Right ventricle myocardium superior (tissue), 1 donor: ENCODE data around the gene DSC3. TPM values are rescaled to one million over a fixed set of nuclear protein-coding genes. Genes with fewer than 3 reads are reported as not detected.

Experiments
- total RNA-seq: library from RNA; stranded (reverse); fragmentation: NEBNext Ultra II Directional; extraction: Animal tissue kit (Norgen Biotek cat#: 25700); gene quantifications from one replicate; pipeline ENCODE4 v1.2.1, GENCODE V29; 2021
- donor health status: DM: no; HTN: yes; CAD: no; lungs with severe emphysema.

The DSC3 gene
- total RNA-seq, 1 donor from 2014 or later, result not detected

Other genes with a start within 250 kb of the DSC3 start
- gene DSC2, start 59.7 kb upstream of the DSC3 start, total RNA-seq, result 26.0 TPM
- gene DSC1, start 120.1 kb upstream of the DSC3 start, total RNA-seq, result 4.6 TPM